Endothelial cell of umbilical vein (primary cell): ENCODE data around the gene SYT8.

Experiments used
- CTCF ChIP-seq, 2 donors: IDR thresholded peaks; 1 replicate in 1 of 2; 2 replicates in 1 of 2; pipeline ENCODE4 v1.5.1; 2011; ENCODE audit warnings: low read length in 2 of 2, mild to moderate bottlenecking in 2 of 2, moderate library complexity in 2 of 2, control low read depth in 1 of 2, inconsistent platforms in 1 of 2, low read depth in 1 of 2; ENCODE audit not compliant: insufficient read depth in 1 of 2; ENCODE audit errors: extremely low read depth in 1 of 2
- EZH2 ChIP-seq: IDR thresholded peaks from 2 replicates; pipeline ENCODE4 v1.6.1; 2012; ENCODE audit warnings: borderline replicate concordance, low read depth, mild to moderate bottlenecking, moderate library complexity, low read length, inconsistent platforms; ENCODE audit not compliant: severe bottlenecking
- FOS ChIP-seq: IDR thresholded peaks from 2 replicates; pipeline ENCODE4 v1.6.1; 2011; ENCODE audit warnings: mild to moderate bottlenecking, low read length, moderate library complexity, borderline replicate concordance; ENCODE audit not compliant: insufficient read depth
- GATA2 ChIP-seq: IDR thresholded peaks from 2 replicates; pipeline ENCODE4 v1.7.0; 2011; ENCODE audit warnings: low read depth, mild to moderate bottlenecking, moderate library complexity, mixed read lengths, low read length; ENCODE audit not compliant: insufficient read length, insufficient read depth
- JUN ChIP-seq: IDR thresholded peaks from 2 replicates; pipeline ENCODE4 v1.6.1; 2011; ENCODE audit warnings: borderline replicate concordance, low read depth; ENCODE audit not compliant: insufficient read length, insufficient read depth
- MYC ChIP-seq: IDR thresholded peaks from one replicate; pipeline ENCODE4 v1.6.1; 2011; ENCODE audit warnings: mild to moderate bottlenecking, low read depth, low read length
- POLR2A ChIP-seq: IDR thresholded peaks from 2 replicates; pipeline ENCODE4 v1.6.1; 2012; ENCODE audit warnings: low read depth, mild to moderate bottlenecking, control low read depth, low read length
- POLR2AphosphoS5 ChIP-seq: IDR thresholded peaks from 2 replicates; pipeline ENCODE4 v1.6.1; 2012; ENCODE audit warnings: low read depth, mild to moderate bottlenecking, control low read depth, low read length, moderate library complexity; ENCODE audit not compliant: insufficient read depth

DNA sequence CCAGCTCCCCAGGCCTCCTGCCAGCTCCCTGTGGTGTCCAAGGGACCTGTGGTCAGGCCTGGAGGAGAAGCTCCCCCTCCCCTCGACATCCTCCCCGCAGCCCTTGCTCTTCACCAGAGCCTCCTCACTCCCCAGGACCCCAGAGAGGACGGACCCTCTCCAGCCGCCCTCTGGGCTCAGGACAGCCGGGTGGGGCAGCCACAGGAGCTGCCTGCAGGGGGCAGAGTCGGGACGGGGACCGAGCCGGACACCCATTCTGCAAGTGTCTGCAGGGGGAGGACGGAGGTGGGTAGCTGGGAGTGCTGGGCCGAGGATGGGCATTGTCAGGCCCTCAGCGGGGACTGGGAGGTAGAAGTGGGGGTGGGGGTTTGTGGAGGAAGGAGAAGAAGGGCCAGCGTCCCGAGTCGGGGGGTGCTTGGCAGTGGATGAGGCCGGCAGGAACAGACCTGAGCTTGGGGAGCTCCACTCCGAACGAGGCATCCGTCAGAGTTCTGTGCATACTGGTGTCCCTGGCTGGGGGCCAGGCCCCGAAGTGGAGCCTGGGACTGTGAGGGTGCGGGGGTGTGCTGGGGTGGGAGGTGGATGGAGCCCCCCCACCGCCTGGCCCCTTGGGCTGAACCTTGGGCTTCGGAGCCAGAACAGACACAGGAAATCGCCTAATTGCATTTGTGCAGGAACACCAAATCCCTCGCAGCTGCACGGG lies 41.7 kb downstream of the SYT8 start:
- TF ChIP-seq FOS, result no peak
- TF ChIP-seq GATA2, result no peak
- no peak for TF ChIP-seq EZH2
- peak; percentile 61 to 76 for TF ChIP-seq CTCF (IDR thresholded peaks at IDR 0.05; ENCODE audit: extremely low read depth in 1 of 2, insufficient read depth in 1 of 2, low read depth in 1 of 2, low read length in 2 of 2)
- no peak for TF ChIP-seq JUN
- no peak for TF ChIP-seq POLR2A
- TF ChIP-seq POLR2AphosphoS5, result no peak
- no peak for TF ChIP-seq MYC
